HFFc6 (cell line): ENCODE measurements around the gene OXGR1. TPM values are rescaled to one million over a fixed set of nuclear protein-coding genes. Genes with fewer than 3 reads are reported as not detected.

ENCODE experiments used
- DNase-seq: peaks from one replicate; pipeline ENCODE4 v3.0.0-alpha.2; 2018
- H3K27ac Mint-ChIP-seq: 2 replicates; pipeline ENCODE4 v1.8.0; 2020; ENCODE audit warnings: mild to moderate bottlenecking, mixed read lengths
- H3K27me3 Mint-ChIP-seq: 2 replicates; pipeline ENCODE4 v1.8.0; 2021; ENCODE audit warnings: mild to moderate bottlenecking, moderate library complexity, mixed read lengths; ENCODE audit not compliant: insufficient read depth
- H3K36me3 Mint-ChIP-seq: 2 replicates; pipeline ENCODE4 v1.8.0; 2021; ENCODE audit warnings: low read depth, mixed read lengths
- H3K4me1 Mint-ChIP-seq: 2 replicates; pipeline ENCODE4 v1.8.0; 2020; ENCODE audit warnings: low read depth, mixed read lengths
- H3K4me3 Mint-ChIP-seq: 2 replicates; pipeline ENCODE4 v1.8.0; 2020; ENCODE audit warnings: mild to moderate bottlenecking, moderate library complexity, mixed read lengths
- H3K9me3 Mint-ChIP-seq: 2 replicates; pipeline ENCODE4 v1.8.0; 2020; ENCODE audit warnings: mild to moderate bottlenecking, mixed read lengths
- long read RNA-seq: library from polyadenylated mRNA; unstranded; transcript quantifications from one replicate; pipeline ENCODE4 v2.0.0, GENCODE V29; 2019
- total RNA-seq, 6 experiments: library from RNA; stranded (reverse); fragmentation: NEBNext Ultra II Directional; extraction: Animal tissue kit (Norgen Biotek cat#: 25700); gene quantifications; 2 replicates in 1 of 6; 3 replicates in 5 of 6; pipeline ENCODE4 v1.2.3, GENCODE V29; 2021
- TF ChIP-seq, protein P1 (sequence below): fragments of 200-600 bp; sonication (generic); IDR thresholded peaks from 2 replicates; pipeline ENCODE4 v1.5.0; 2021; ENCODE audit warnings: antibody characterized with exemption, mild to moderate bottlenecking

Gene OXGR1
- not detected for total RNA-seq
- long read RNA-seq: 0 reads

DNA sequence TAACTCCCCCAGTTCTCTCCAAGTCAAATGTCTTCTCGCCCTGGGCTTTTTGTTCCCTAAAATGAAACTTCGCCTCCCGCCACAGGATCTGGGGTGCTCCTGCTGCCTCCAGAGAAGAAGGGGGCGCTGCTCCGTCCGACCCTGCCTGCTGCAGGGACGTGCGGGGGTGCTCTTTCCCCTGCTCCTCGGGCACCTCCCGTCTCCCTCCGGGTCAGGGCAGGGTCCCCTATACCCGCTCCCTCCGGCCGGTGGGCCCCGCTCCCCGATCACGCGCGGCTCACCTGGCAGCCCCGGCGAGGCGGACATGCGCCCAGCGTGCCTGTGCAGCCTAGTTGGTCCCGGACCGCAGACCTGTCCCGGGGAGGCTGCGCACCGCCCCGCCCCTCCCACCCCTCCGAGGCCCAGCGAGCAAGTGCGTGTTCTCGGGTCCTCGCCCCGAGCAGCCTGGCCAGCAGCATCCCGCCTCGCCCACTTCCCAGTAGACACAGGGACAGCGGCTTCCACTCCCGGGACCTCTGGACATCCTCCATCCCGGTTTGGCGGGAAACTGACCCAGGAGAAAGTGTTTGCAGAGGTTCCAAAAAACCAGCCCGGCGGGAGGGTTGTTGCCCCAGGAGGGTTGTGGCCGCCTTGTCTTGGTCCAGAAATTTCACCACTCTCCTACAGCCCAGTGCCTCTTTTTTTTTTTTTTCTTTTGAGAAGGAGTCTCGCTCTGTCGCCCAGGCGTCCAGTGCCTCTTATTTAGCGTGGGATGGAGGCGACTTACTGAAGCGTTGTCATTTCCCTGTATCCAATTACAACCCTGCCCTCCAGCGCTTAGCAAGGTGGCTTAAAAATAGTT is at the start of gene OXGR1:
Gene OXGR1, minus strand, starts transcription at position 460 of the 841 bp plus-strand sequence. CDS start 6,717 bp downstream, outside the sequence.
- Mint-ChIP-seq H3K27ac (no peak within 1 kb of the TSS), H3K4me3 (peak within 1 kb of the TSS; percentile 25; the same call in 1 of the 2 replicates), H3K9me3 (no peaks in the 10 kb centered on the region), H3K36me3 (no peaks in the 10 kb centered on the region), H3K27me3 (peaks cover 9% of the 10 kb centered on the region; the same call in 1 of the 2 replicates), H3K4me1 (no peaks in the 10 kb centered on the region; the same call in 1 of the 2 replicates)
- DNase-seq: no peak
- TF ChIP-seq, protein P1, sequence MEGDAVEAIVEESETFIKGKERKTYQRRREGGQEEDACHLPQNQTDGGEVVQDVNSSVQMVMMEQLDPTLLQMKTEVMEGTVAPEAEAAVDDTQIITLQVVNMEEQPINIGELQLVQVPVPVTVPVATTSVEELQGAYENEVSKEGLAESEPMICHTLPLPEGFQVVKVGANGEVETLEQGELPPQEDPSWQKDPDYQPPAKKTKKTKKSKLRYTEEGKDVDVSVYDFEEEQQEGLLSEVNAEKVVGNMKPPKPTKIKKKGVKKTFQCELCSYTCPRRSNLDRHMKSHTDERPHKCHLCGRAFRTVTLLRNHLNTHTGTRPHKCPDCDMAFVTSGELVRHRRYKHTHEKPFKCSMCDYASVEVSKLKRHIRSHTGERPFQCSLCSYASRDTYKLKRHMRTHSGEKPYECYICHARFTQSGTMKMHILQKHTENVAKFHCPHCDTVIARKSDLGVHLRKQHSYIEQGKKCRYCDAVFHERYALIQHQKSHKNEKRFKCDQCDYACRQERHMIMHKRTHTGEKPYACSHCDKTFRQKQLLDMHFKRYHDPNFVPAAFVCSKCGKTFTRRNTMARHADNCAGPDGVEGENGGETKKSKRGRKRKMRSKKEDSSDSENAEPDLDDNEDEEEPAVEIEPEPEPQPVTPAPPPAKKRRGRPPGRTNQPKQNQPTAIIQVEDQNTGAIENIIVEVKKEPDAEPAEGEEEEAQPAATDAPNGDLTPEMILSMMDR: no peak

DNA sequence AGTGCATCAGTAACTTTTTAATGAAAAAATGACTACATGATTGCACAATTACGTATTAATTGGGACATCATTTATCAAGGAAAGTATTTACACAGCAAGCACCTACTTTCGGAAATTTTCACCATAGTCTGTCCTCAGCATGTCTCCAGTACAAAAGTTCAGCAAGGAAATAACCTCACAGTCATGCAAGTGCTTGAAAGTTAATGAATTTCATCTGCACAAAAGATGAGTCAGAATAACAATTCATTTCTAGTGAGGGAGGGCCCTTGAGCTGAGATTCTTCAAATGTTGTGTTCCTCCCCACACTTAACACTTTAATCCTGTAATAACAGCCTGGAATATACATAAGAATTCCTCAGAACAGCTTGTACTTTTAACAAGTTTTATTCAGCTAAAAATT is 49.0 kb upstream of the OXGR1 start:
- DNase-seq: no peak
- H3K4me1 Mint-ChIP-seq: no peaks in the 10 kb centered on the region
- no peak overlapping the region for H3K4me3 Mint-ChIP-seq
- TF ChIP-seq, protein P1: no peak
- no peak overlapping the region for H3K27ac Mint-ChIP-seq
- no peaks in the 10 kb centered on the region for H3K36me3 Mint-ChIP-seq
- peaks cover 3% of the 10 kb centered on the region for H3K27me3 Mint-ChIP-seq
- H3K9me3 Mint-ChIP-seq: no peaks in the 10 kb centered on the region

DNA sequence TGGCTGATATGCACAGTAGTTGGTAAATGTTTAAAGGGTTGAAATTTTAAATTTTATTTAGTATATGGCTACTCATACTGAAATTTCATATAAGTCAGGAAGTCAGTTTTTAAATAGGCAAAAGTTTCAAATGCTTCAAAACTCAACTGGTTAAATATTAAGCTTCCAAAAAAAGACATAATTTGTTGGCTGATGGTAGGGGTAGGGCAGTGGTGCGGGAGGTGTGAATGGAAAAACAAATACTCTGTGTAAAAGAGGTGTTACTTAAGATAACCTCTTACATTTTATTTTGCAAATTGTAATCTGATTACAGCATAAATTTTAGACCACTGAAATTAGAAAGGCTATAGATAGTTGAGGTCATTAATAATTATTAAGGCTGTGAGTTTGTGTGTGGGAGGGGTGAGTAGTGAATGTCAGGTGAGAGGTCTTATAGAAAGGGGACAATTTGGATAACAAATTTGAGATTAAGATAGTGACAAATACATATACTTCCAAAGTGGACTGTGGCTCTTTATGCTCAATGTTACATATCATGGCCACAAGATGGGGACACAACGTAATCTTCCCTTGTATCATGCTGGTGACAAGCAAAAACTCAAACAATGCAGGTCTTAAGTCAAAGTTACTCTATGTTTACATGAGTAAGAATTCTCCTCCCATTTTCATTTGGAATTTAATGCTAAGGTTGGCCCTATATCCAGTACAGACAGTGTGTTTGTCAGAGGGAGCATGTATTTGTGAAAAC is 36.6 kb upstream of the OXGR1 start:
- TF ChIP-seq, protein P1: peak; percentile 68
- peak; percentile 37 for DNase-seq
- Mint-ChIP-seq H3K36me3 (no peaks in the 10 kb centered on the region), H3K4me1 (peaks cover 18% of the 10 kb centered on the region), H3K27me3 (peaks cover 4% of the 10 kb centered on the region), H3K4me3 (no peak overlapping the region), H3K27ac (no peak overlapping the region), H3K9me3 (no peaks in the 10 kb centered on the region)

DNA sequence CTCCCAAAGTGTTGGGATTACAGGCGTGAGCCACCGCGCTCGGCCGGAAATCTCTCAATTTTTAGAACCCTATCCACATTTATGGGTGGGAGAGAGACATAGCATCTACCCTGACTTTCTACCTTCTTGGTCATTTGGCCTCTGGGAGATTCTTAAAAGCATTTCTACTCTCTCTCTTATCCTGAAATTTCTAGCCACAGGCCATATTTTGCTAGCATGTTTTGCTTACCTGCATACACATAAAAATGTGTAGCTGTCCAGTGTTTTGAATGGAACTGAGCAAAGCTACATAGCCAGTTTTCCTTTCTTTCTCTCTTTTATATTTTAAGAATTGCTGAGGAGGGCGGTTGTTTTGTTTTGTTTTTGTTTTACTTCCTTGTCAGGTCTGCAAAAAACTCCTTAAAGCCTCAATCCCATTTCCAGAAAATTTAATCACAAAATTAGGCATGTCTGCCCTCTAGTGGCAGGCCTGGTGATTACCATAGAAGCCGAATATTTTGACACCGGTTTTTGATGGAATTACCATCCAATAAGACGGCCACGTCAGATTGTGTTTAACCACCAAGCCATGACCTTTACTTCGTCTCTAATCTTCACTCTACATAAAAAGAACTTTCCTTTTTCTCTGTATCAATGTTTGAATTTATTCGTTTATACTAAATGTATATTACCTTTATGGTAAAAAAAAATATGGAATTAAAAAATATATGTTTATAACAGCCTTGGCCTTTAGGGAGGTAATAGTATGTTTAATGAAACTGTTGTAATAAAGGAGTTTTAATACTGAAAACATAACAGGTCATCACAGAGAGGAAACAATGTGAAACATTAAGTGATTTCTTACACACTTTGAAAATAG is 34.4 kb upstream of the OXGR1 start:
- DNase-seq: peak; percentile 28
- Mint-ChIP-seq H3K36me3 (no peaks in the 10 kb centered on the region), H3K4me3 (no peak overlapping the region), H3K4me1 (peaks cover 18% of the 10 kb centered on the region), H3K27ac (no peak overlapping the region), H3K9me3 (no peaks in the 10 kb centered on the region), H3K27me3 (peaks cover 10% of the 10 kb centered on the region)
- TF ChIP-seq, protein P1: peak; percentile 95

DNA sequence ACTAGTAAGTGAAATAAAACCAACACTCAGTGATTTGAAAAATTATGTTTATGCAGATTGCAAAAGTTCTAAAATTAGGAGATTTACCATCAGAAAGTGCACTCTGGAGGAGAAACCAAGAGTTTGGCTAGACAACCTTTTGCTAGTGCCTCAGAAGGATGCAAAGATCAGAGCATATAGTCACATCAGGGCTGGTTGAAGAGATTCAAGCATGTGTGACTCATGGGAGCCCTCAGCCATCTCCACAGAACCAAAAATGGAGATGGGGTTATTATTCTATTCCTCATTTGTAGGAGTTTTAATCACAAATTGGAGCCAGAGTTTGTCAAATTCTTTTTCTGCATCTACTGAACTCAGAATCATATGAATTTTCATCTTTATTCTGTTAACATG is 32.9 kb upstream of the OXGR1 start:
- H3K27ac Mint-ChIP-seq: no peak overlapping the region
- DNase-seq: no peak
- TF ChIP-seq, protein P1: no peak
- H3K4me3 Mint-ChIP-seq: no peak overlapping the region
- H3K27me3 Mint-ChIP-seq: peaks cover 13% of the 10 kb centered on the region
- peaks cover 18% of the 10 kb centered on the region for H3K4me1 Mint-ChIP-seq
- H3K36me3 Mint-ChIP-seq: no peaks in the 10 kb centered on the region
- no peaks in the 10 kb centered on the region for H3K9me3 Mint-ChIP-seq
